DOHH2 (cell line): ENCODE data around the gene MRTFB.

ENCODE experiments used
- H3F3A ChIP-seq: fragments of 200-600 bp; sonication (generic), shearing (Covaris generic); 2 replicates; pipeline ENCODE4 v1.6.0; 2016; ENCODE audit warnings: antibody characterized with exemption, mild to moderate bottlenecking; ENCODE audit not compliant: control insufficient read depth, insufficient read depth
- H3K27ac ChIP-seq: fragments of 200-600 bp; sonication (generic); 2 replicates; pipeline ENCODE4 v1.5.1; 2014; ENCODE audit warnings: low read depth, mild to moderate bottlenecking, low read length, moderate library complexity
- H3K27me3 ChIP-seq: fragments of 200-600 bp; sonication (generic); 2 replicates; pipeline ENCODE4 v1.6.1; 2014; ENCODE audit warnings: mild to moderate bottlenecking, low read length, mixed read lengths; ENCODE audit not compliant: control insufficient read depth
- H3K36me3 ChIP-seq: fragments of 200-600 bp; sonication (generic); 2 replicates; pipeline ENCODE4 v1.6.1; 2014; ENCODE audit warnings: mild to moderate bottlenecking, low read length, moderate library complexity, mixed read lengths; ENCODE audit not compliant: control insufficient read depth
- H3K4me1 ChIP-seq: fragments of 200-600 bp; sonication (generic); 2 replicates; pipeline ENCODE4 v1.6.1; 2014; ENCODE audit warnings: mild to moderate bottlenecking, low read length, mixed read lengths; ENCODE audit not compliant: control insufficient read depth
- H3K4me2 ChIP-seq: fragments of 200-600 bp; sonication (generic); 2 replicates; pipeline ENCODE4 v1.6.0; 2014; ENCODE audit warnings: mild to moderate bottlenecking, low read length, moderate library complexity
- H3K4me3 ChIP-seq: fragments of 200-600 bp; sonication (generic); 2 replicates; pipeline ENCODE4 v1.5.1; 2014; ENCODE audit warnings: mild to moderate bottlenecking, low read length, mixed read lengths
- H3K79me2 ChIP-seq: fragments of 200-600 bp; sonication (generic); 2 replicates; pipeline ENCODE4 v1.6.1; 2014; ENCODE audit warnings: mild to moderate bottlenecking, low read length, mixed read lengths; ENCODE audit not compliant: control insufficient read depth
- H3K9me2 ChIP-seq: fragments of 200-600 bp; sonication (generic); replicated peaks from 2 replicates; pipeline ENCODE4 v1.6.1; 2014; ENCODE audit warnings: mild to moderate bottlenecking, low read length, mixed read lengths; ENCODE audit not compliant: control insufficient read depth
- H3K9me3 ChIP-seq: fragments of 200-600 bp; sonication (generic); 2 replicates; pipeline ENCODE4 v1.6.1; 2014; ENCODE audit warnings: antibody characterized with exemption, low read length, mixed read lengths; ENCODE audit not compliant: control insufficient read depth, insufficient read depth
- H4K20me1 ChIP-seq: fragments of 200-600 bp; sonication (generic); 2 replicates; pipeline ENCODE4 v1.6.0; 2014; ENCODE audit warnings: low read depth, mild to moderate bottlenecking, antibody characterized with exemption, low read length, moderate library complexity; ENCODE audit not compliant: control insufficient read depth, insufficient read depth
- EZH2phosphoT487 ChIP-seq: fragments of 200-600 bp; sonication (generic); IDR thresholded peaks from 2 replicates; pipeline ENCODE4 v1.6.1; 2017; ENCODE audit warnings: borderline replicate concordance, mild to moderate bottlenecking, antibody characterized with exemption, low read length, moderate library complexity, mixed read lengths
- TF ChIP-seq, protein P1 (sequence below): fragments of 200-600 bp; sonication (generic); IDR thresholded peaks from one replicate; pipeline ENCODE4 v1.5.1; 2014; ENCODE audit warnings: antibody characterized with exemption, mild to moderate bottlenecking, low read depth, low read length; ENCODE audit not compliant: poor library complexity, severe bottlenecking

MRTFB gene

DNA sequence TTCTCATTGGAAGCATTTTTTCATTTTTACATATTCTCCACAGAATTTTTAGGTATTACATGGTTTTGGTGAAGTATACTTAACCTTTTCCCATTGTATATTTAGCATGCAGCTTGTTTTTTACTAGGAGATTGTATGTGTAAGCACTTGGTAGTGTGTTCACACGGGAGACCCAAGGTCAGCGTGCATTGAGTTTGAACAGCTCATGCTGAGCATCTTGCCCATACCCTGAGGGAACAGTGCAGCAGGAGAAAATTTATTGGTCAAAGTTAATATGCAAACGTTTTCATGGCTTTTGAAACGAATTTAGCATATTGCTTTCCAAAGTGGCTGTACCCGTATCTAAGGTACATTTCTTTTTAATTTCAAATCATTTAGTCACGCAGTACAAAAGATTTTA, 168.7 kb downstream of the MRTFB start:
- no peaks in the 10 kb centered on the region for H3K9me2 ChIP-seq
- 0 out of 2 replicates have a peak, but pooled peaks cover 3% of the 10 kb centered on the region for H3K36me3 ChIP-seq
- no peak overlapping the region for H3K4me2 ChIP-seq
- TF ChIP-seq, protein P1, sequence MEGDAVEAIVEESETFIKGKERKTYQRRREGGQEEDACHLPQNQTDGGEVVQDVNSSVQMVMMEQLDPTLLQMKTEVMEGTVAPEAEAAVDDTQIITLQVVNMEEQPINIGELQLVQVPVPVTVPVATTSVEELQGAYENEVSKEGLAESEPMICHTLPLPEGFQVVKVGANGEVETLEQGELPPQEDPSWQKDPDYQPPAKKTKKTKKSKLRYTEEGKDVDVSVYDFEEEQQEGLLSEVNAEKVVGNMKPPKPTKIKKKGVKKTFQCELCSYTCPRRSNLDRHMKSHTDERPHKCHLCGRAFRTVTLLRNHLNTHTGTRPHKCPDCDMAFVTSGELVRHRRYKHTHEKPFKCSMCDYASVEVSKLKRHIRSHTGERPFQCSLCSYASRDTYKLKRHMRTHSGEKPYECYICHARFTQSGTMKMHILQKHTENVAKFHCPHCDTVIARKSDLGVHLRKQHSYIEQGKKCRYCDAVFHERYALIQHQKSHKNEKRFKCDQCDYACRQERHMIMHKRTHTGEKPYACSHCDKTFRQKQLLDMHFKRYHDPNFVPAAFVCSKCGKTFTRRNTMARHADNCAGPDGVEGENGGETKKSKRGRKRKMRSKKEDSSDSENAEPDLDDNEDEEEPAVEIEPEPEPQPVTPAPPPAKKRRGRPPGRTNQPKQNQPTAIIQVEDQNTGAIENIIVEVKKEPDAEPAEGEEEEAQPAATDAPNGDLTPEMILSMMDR = no peak
- no peak for TF ChIP-seq EZH2phosphoT487
- H3K27me3 ChIP-seq = no peaks in the 10 kb centered on the region
- no peaks in the 10 kb centered on the region for H3K79me2 ChIP-seq
- H3F3A ChIP-seq = no peaks in the 10 kb centered on the region
- no peak overlapping the region for H3K27ac ChIP-seq
- no peaks in the 10 kb centered on the region for H4K20me1 ChIP-seq
- H3K9me3 ChIP-seq = no peaks in the 10 kb centered on the region
- H3K4me1 ChIP-seq = no peaks in the 10 kb centered on the region
- H3K4me3 ChIP-seq = no peak overlapping the region

DNA sequence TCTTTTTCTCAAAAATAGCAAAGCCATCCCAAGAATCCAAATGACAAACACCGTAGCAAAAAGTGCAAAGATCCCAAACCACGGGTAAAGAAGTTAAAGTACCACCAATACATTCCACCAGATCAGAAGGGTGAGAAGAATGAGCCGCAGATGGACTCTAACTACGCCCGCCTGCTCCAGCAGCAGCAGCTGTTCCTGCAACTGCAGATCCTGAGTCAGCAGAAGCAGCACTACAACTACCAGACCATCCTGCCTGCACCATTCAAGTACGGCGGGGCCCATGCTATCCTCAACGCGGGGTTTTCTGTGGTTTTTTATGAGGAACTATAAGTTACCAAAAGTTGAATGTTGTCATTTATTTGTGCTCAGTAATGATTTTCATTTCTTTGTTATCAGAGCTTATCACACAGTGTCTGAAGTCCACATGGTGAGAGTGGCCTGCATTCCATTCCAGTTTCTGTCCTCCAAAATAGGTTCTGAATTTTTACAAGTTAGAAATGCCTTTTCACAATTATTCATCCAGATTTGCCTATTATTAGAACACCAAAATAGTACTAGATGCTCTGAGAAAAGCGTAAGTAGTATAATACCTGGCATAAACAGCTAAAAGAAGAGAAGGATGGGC, 169.2 kb downstream of the MRTFB start:
- H3K4me1 ChIP-seq = no peaks in the 10 kb centered on the region
- 0 out of 2 replicates have a peak, but pooled peaks cover 3% of the 10 kb centered on the region for H3K36me3 ChIP-seq

DNA sequence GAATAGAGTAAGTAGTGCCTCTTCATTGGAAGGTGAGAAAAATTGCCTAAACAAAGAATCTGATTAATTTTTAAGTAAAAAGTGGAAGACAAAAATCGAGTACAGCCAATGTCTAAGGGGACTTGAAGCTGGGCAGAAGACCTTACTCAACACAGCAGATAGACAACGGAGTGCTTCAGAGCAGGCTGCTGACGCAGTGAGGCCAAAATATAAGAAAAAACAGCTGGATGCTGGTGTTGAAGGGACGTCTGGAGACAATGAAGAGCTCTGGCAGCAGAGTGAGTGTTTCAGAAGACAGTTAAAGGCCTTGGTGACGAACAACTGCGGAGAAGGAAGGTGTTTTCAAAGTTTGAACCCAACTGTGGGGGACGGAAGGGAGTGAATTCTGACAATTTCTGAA, 169.8 kb downstream of the MRTFB start:
- Histone ChIP-seq H4K20me1 (no peaks in the 10 kb centered on the region), H3K4me1 (no peaks in the 10 kb centered on the region), H3K4me2 (no peak overlapping the region), H3K9me3 (no peaks in the 10 kb centered on the region), H3K27me3 (no peaks in the 10 kb centered on the region), H3K36me3 (0 out of 2 replicates have a peak, but pooled peaks cover 3% of the 10 kb centered on the region), H3K4me3 (no peak overlapping the region), H3K27ac (no peak overlapping the region), H3K9me2 (no peaks in the 10 kb centered on the region), H3F3A (no peaks in the 10 kb centered on the region), H3K79me2 (no peaks in the 10 kb centered on the region)
- no peak for TF ChIP-seq EZH2phosphoT487
- TF ChIP-seq, protein P1 = no peak

More for the DNA sequence above, 169.2 kb downstream of the MRTFB start:
- Histone ChIP-seq H3K79me2 (no peaks in the 10 kb centered on the region), H3K27ac (no peak overlapping the region), H3K27me3 (no peaks in the 10 kb centered on the region), H3K9me3 (no peaks in the 10 kb centered on the region), H4K20me1 (no peaks in the 10 kb centered on the region), H3K4me2 (no peak overlapping the region), H3K4me3 (no peak overlapping the region), H3K9me2 (no peaks in the 10 kb centered on the region), H3F3A (no peaks in the 10 kb centered on the region)
- TF ChIP-seq, protein P1 = no peak
- no peak for TF ChIP-seq EZH2phosphoT487
